NCI-H128 (cell line): ENCODE data around the gene APOD.
"Not testable (repeated sequence)": the region's sequence is repeated elsewhere in the genome, so short reads cannot be mapped to it uniquely, and the experiment has no call there.

Experiments
- DNase-seq: peaks from one replicate; lab custom pipeline; 2025; ENCODE audit not compliant: unreplicated experiment; lab: John Stamatoyannopoulos, UW

The APOD gene

DNA sequence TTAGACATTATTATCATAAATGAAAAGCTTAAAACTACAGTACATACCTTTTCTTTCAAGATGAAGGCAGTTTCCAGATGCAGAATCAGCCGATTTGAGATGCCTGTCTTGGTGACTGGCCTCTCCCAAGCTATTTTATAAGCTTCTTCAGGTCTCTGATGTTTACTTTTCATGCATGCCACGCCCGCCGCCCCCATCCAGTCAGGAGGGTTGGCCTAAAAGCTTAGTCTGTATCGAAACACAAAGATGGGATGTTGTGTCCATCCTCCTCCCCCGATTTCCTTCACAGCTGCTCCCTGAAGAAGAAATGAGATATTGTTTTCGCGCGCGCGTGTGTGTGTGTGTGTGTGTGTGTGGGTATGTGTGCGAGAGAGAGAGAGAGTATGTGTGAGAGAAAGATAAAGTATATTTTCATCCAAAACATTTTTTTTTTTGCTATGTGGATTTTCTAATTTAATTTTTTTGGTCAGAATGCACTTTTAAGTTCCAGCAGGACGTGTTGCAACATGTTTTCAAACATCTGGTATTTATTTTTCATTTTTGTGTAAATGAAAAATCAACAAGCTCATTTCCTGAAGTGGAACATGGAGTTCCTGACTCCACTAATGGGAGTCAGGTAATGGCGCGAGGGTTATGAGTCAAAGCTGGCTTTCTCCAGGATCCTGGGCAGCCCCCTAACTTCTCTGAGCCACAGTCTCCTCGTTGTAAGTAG is at the start of gene APOD:
Gene APOD (minus strand): TSS at position 110 of the 712 bp plus-strand sequence. CDS start 4,479 bp downstream, outside the sequence.
- no peak for DNase-seq

DNA sequence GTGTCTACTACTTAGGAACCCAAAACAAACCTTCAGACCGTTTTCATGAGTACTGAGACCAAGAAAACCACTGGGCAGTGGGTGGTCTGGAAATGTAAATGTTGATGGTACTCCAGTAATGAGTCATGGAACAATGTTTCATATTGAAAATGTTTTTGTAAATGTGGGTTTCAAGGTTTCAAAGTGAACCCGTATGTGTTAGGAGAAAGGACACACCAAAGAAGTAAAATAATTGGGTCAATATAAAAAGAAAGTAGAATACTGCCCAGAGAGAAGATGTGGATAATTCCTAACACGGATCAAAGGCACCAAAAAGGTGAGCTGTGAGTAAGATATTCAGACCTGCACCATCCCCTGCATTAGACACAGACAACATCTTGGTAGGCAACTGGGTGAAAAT is 49.6 kb upstream of the APOD start:
- DNase-seq = not testable (repeated sequence)

DNA sequence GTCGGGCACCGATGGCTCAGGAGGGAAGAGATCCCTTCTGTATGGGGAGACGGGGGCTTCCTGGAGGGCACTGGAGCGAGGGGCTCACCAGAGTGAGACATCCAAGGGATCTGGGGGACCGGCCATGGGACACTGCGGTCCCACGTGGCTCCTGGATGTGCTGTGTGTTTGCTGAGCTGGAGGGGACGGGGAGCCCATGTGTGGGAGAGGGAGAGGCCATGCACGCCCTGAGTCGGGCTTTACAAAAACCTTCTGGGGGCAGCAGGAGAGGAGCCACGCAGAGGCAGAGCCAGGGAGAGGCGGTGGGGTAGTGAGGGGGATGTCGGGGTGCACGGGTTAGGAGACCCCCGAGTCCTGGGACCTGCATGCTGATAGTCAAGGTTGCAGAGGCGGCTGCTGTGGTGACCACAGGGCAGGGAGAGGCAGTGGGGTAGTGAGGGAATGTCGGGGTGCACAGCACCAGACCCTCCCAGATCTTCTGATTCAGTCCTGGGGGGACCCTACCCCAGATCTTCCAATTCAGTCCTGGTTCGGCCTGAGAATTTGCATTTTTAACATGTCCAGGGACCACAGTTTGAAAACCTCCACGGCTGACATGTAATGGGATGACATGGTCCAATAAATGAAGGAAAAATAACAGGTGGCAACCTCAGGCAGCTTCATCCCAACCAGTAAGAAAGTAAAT is 48.9 kb upstream of the APOD start:
- not testable (repeated sequence) for DNase-seq

DNA sequence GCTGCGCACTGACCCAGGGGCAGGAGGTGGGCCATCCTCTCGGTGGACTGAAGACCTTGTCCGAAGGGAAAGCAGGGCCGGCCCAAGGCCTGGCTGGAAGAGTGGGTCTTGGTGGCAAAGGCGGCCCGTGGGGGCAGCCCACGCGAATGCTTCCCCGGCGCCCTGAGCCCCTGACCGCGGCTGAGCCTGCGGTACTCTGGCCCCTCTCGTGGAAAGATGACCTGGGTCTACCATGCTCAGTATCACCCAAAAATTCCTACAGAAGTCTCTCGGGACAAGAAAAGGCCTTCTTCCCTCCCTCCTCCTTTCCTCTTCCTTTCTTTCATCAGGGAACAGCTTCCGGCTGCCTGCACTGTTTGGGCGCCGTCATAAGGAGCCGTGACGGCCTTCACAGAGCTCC is 48.3 kb upstream of the APOD start:
- not testable (repeated sequence) for DNase-seq

DNA sequence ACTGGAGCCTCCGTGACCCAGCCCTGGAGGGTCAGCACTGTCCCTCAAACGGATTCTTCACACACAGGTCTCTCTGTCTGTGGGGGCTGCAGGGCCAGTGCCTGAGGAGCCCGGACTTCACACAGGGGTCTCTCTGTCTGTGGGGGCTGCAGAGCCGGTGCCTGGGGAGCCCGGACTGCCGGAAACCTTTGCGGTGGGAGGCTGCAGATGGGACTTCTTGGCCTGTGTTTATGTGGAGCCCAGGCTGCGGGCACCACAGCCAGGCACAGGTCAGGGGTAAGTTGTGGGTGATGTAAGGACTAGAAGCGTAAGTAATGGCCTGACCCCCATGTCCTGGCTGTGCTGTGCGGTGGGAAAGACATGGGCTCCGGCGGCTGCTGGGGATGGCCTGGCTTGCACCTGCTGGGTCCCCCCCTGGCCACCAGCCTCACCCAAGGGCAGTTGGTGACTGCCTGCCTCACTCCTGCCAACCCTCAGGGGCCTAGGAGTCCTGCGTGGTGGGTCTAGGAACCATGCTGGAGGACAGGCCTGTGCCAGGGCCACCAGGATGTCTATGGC is 47.3 kb upstream of the APOD start:
- DNase-seq = not testable (repeated sequence)

DNA sequence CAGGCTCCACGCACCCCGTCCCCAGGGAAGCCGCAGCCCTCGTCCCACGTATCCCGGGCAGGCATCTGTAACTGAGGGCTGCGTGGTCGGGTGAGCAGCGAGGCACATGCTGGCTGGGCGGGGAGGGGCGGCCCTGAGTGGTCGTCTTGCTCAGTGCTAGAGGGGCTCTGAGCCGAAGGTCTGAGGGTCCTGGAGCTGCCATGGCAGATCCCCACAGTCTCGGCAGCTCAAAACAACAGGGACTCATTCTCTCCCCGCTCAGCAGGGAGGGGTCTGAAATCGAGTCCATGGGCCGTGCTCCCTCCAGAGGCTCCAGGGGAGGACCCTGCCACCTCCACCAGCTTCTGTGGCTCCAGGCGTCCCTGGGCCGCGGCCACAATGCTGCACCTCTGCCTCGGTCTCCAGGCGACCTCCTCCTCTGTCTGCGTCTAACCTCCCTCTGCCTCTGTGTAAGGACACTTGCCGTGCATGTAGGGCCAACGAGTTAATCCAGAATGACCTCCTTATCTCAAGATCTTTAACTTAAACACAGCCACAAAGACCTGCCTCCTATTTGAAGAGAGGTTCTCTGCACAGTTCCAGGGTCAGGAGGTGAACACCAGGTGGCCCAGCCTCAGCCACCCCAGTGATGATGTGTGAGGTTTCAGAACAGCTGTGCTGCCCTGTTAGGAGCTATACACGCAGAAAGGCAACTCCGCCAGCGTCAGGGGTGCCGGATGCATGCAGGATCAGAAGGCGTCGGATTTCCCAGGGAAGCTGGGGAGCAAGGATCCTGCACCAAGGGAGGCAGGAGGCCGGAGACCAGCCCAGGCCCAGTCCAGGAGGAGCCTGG is 46.6 kb upstream of the APOD start:
- DNase-seq = not testable (repeated sequence)

DNA sequence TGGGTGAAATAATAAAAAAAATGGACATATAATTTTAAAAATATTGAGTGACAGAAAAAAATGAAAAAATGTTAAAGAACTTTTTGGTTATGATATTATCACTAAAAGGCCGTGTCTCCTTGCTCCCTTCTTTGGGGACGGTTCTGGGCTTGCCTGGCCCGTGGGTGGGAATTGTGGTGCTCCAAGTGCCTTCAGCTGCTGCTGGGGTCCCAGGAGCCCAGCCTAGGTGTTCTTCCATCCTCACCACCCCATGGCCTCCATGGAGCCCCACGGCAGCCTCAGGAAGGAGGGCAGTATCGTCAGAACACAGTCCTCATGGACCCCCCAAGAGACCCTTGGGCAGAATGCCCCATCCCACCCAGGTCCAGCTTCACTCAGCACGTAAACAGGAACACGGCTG is 45.9 kb upstream of the APOD start:
- DNase-seq = not testable (repeated sequence)

DNA sequence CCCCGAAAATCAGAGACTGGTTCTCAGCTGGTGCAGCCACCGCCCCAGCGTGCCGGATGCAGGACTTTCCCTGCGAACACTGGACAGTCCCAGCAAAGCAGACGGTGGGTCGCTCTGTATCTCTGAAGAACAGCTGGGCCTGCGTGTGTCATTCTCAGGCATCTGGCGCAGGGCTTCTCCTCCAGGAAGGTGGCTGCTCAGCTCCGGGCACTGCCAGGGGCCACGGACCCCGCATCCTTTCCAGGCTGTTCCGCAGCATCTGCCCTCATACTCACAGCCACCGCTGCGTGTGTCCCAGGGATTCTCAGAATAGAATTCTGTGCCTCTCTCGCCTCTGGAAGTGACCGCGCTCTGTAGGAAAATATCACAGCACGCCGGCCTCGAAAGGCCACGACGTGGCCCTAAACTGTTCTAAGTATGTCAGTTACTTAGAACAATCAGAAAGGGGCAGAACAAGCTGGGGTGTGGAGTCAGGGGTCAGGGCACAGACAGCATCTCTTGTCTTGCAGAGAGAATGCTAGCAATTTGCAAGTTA is 44.7 kb upstream of the APOD start:
- DNase-seq = not testable (repeated sequence)

DNA sequence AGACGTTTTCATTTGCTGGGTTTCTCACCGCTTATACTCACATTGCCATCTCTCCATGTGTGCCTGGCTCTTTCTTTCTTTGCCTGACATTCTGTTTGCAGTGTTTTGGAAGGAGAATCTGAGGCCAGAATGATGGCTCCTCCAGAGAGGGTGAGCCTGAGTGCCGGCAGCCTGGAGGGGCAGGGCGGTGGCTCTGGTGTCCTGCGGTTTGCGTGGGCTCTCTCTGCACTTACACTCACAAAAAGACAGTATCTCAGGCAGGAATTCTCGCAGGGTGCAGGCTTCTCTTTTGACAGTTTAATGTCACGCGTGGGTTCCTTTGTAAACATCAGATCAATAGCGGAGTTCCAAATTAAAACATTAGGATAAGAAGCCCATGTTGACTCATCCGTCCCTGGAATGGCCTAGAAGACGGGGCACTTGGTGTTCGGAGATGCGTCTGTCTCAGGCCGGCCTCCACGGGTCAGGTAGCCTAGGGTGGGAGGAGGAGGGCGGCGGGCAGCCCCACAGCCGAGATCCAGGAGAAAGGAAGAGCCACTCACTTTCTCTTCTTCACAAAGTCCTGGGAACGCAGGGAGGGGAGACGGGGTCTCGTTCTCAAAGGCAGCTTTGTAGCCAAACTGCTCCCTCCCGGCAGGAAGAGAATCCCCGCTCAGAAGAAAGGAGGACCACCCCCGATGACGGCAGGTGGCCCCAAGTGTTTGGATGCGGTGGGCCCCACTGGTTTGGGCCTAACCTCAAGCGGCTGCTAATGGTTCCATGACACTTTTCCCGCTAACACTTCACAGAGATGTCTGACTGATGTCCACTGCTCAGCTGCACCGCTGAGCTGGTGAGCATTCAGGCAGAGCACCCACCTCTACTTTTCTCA is 44.0 kb upstream of the APOD start:
- not testable (repeated sequence) for DNase-seq

DNA sequence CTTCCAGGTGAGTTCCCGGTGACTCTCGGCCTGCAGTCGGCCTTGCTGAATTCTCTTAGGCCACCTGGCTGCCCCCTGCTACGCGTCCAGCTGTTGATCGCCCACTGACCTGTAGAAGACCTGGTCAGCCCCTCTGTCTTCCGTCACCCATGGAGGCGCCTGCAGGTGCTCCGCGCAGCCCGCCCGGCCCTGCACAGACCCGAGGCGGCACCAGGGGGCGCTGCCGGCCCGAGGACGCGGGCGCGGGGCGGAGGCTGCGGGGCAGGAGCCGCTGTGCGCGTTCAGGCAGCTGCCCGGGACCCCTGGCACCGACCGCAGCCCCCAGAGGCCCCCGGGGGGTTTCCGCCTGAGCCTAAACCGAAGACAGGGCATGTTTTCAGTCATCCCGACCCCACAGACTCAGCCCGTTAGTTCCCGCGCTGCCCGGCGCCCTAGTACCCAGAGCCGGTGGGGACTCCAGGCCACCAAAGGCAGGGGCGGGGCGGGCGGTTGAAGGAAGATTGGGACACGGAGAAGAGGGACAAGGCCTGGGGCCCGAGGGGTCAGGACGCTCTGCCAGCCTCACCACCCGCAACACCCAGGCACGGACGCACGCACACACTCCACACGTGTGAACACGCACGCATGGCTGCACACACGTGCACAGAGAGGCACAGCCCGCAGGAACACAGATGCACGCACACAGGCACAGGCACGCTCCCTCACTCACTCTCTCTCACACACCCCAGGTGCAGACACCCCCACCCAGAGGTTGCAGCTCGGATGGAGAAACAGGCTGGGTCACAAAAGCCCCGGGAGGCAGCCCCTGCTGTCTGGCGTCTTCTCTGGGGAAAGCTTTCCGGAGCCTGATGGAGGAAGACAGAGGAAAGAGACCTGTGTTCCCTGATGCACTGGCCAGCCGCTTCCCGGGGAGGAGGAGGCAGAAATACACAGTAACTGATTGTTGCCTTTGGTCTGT is 41.1 kb upstream of the APOD start:
- not testable (repeated sequence) for DNase-seq

DNA sequence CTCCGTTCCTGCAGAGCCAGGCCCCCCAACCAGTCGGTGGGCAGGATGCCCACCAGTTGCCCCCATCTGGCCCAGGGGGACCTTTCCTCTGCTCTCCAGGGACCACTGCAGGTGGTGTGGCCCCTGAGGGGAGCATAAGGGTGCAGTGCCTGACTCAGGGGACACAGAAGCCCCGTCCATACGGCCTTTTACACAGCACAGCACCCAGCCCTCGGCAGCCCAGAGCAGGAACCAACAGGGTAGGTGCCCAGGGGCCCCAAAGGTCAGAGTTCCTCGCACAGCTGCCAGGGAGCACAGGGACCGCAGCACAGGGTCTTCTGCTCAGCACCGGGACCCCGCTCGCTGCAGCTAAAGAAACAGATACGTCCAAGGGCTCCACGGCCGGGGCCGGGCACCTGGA is 40.4 kb upstream of the APOD start:
- not testable (repeated sequence) for DNase-seq

DNA sequence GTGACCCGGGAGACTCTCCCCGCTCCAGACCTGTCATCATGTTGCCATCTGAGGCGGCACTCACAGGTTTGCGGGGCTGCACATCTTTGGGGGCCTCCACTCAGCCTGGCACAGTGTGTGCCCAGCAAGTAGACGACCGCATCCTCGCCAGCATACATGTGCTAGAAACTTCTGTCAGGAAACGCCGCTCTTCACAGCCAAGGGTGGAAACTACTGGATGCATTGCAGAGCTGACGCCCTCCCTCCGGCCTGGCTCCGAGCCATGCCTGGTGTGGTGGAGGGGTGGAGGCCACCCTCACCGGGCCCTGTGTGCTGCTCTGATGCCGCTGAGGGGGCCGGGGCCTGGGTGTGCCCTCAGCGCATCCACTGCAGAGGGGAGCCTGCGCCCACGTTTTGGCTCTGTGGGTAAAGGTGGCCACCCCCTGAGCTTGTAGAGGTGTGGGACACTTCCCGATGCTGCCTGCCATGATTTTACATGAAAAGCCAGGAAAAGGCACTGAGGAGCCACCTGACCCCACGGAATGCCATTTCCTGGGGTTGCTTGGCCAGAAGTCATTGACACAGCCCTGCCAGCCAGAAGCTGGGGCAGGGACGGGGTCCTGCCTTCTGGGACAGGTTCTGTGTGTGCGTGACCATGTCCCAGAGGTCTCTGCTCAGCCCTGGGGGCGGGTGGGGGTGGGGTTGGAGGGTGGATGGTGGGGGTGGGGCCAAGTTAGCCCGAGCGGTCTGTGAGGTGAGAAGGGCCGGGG is 39.7 kb upstream of the APOD start:
- not testable (repeated sequence) for DNase-seq

DNA sequence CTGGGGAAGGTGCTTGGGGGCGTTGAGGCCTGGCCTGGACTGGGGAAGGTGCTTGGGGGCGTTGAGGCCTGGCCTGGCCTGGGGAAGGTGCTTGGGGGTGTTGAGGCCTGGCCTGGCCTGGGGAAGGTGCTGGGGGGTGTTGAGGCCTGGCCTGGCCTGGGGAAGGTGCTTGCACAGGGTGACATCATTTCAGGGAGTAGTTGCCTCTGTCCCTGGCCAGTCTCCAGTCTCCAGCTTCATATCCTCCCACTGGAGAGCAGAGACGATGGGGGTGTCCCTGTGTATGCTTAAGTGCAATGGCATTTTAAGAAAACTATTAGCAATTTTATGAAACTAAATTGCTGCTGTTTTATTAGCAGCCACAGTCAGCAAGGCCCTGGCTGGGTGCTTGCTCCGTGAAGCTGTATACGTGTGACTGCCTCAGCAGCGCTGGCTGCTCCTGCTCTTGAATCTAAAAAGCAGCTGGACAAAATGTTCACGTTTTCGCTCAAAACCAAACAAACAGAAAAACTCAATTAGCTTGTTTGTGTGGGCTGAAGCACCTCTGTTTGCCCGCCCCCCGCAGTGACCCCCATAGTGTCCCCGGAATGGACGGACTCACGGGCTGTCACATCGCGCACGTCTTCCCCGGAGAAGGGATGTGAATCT is 38.9 kb upstream of the APOD start:
- DNase-seq = not testable (repeated sequence)

DNA sequence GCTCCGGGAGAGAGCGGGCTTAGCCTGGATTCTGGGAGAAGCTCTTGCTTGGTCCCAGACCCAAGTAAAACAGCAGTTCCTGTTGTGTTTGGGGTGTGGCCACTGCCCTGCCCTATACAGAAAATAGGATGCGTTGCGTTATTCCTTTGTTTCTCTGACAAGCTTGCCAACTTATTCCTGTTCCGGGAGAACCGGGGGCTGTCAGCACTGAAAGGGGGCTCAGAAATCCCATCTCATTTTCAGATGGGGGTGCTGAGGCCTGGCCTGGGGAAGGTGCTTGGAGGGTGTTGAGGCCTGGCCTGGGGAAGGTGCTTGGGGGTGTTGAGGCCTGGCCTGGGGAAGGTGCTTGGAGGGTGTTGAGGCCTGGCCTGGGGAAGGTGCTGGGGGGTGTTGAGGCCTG is 38.3 kb upstream of the APOD start:
- not testable (repeated sequence) for DNase-seq

DNA sequence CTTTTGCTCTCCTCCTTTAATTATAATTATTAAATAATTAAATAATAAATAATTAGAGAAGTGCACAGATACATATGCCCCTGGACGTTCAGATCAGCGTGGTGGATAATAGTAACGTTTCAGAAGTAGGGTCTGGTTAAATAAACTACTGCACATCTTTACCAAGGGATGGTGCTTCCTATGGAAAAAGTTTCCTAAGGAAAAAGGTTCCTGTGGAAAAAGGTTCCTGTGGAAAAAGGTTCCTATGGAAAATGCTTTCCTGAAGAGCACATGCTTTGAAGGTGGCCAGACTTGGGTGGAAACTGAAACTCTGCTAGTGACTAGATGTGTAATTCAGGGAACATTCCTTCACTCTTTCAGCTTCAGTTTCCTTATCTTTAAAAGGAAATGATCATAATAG is 37.4 kb upstream of the APOD start:
- DNase-seq = not testable (repeated sequence)

DNA sequence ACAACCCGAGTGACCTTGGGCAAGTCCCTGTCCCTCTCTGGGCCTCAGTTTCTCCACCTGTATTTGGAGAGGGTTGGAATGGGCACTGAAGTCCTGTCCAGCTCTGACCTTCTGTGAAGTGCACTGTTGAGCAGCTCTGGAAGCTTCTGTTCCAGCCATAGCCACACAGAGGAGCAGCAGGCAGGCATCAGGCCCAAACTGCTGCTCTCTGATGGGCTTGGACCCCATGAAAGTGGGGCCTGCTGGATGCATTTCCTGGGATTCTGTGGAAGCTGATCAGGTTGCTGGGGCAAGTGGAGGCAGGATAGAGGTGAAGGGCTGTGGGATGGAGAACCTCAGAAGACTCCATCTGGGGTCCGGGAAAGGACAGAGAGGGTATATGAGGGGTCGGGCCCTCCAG is 36.7 kb upstream of the APOD start:
- DNase-seq = not testable (repeated sequence)

DNA sequence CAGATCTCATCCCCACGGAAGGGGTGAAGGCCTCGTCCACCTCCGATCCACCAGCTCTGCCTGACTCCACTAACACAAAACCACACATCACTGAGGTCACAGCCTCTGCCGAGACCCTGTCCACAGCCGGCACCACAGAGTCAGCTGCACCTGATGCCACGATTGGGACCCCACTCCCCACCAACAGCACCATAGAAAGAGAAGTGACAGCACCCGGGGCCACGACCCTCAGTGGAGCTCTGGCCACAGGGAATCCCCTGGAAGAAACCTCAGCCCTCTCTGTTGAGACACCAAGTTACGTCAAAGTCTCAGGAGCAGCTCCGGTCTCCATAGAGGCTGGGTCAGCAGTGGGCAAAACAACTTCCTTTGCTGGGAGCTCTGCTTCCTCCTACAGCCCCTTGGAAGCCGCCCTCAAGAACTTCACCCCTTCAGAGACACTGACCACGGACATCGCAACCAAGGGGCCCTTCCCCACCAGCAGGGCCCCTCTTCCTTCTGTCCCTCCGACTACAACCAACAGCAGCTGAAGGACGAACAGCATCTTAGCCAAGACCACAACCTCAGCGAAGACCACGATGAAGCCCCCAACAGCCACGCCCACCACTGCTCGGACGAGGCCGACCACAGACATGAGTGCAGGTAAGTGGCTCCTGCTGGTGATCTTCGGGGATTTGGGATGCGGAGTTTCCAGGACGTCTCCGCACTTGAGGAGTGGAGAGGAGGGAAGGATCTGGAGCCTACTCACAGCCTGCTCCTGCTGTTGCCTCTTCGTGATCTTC is 36.0 kb upstream of the APOD start:
- not testable (repeated sequence) for DNase-seq
